Mucosa of stomach (tissue), 1 donor: ENCODE measurements around the gene ZHX3.

Experiments
- H3K27me3 ChIP-seq: one replicate; pipeline ENCODE4 v1.7.0; 2013; ENCODE audit warnings: mild to moderate bottlenecking, low read length; ENCODE audit not compliant: control insufficient read depth, insufficient read depth
- H3K36me3 ChIP-seq: one replicate; pipeline ENCODE4 v1.7.0; 2013; ENCODE audit warnings: low read length; ENCODE audit not compliant: control insufficient read depth, insufficient read depth
- H3K4me1 ChIP-seq: one replicate; pipeline ENCODE4 v1.7.0; 2013; ENCODE audit warnings: mild to moderate bottlenecking, low read length; ENCODE audit not compliant: control insufficient read depth, insufficient read depth
- H3K4me3 ChIP-seq: one replicate; pipeline ENCODE4 v1.7.0; 2013; ENCODE audit warnings: low read length
- H3K9ac ChIP-seq: one replicate; pipeline ENCODE4 v1.7.0; 2013; ENCODE audit warnings: mild to moderate bottlenecking, low read length, moderate library complexity
- H3K9me3 ChIP-seq: one replicate; pipeline ENCODE4 v1.7.0; 2013; ENCODE audit warnings: mild to moderate bottlenecking, low read length, moderate library complexity; ENCODE audit not compliant: control insufficient read depth
- donor health status: Pancreatic carcinoma.

Gene ZHX3

DNA sequence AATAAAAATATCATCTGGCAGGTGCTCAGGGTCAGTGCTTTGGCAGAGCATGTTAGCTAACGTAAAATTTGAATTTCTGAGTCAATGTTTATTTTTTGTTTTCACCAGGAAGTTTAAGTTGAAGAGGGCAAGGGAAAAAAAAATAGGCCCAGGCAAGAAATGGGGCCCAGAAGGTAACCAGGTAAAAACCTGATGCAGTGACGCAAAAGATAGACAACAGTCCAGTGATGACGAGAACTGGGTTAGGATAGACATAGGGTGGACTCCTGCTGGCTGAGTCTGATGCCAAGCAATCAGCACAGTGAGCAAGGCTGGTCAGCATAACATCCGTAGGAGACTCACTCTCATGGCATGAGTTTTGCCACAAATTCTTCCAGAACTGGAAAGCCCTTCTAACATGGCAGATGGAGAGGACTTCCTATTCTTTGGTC, 42.2 kb downstream of the ZHX3 start:
- Histone ChIP-seq H3K9ac (peak overlapping the region; percentile 5), H3K4me1 (peaks cover 4% of the 10 kb centered on the region), H3K36me3 (no peaks in the 10 kb centered on the region), H3K9me3 (no peaks in the 10 kb centered on the region), H3K4me3 (no peak overlapping the region), H3K27me3 (no peaks in the 10 kb centered on the region)

DNA sequence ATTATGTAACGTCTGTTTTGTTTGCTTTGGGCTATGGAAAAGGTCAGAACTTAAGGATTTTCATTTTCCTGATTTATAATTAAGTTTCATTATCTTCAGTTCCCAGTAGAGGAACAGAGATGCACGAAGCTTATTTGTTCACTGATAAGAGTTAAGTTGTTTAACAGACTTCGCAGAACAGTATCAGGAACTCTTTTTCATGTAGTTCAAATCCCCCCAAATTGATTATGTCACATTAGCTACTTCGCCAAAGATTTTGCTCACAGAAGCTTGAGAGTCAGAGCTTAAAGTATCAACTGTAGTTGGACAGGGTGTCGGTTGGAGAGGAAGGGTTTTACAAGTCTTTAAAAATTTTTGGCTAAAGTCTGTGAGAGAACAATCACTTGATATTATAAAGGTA, 43.4 kb downstream of the ZHX3 start:
- H3K9me3 ChIP-seq, result no peaks in the 10 kb centered on the region
- no peaks in the 10 kb centered on the region for H3K27me3 ChIP-seq
- H3K36me3 ChIP-seq, result no peaks in the 10 kb centered on the region
- peaks cover 4% of the 10 kb centered on the region for H3K4me1 ChIP-seq
- no peak overlapping the region for H3K4me3 ChIP-seq
- no peak overlapping the region for H3K9ac ChIP-seq

GRCh38 chr20:41273445-41273844, 44.1 kb downstream of the ZHX3 start:
- H3K4me3 ChIP-seq, result no peak overlapping the region

DNA sequence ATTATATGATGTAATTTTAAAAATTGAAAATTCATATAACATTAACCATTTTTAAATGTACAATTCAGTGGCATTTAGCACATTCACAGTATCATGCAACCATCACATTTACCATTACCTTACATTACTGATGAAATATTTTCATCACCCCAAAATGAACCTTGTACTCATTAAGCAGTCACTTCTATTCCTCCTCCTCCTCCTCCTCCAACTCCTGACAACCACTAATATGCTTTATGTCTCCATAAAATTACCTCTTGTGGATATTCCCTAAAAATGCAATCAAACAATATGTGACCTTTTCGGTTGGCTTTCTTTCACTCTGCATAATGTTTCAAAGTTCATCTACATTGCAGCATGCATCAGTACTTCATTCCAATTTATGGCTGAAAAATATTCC, 45.2 kb downstream of the ZHX3 start:
- Histone ChIP-seq H3K9me3 (no peaks in the 10 kb centered on the region), H3K4me1 (peaks cover 4% of the 10 kb centered on the region), H3K9ac (no peak overlapping the region), H3K36me3 (no peaks in the 10 kb centered on the region), H3K27me3 (no peaks in the 10 kb centered on the region), H3K4me3 (no peak overlapping the region)

More at GRCh38 chr20:41273445-41273844, 44.1 kb downstream of the ZHX3 start:
- Histone ChIP-seq H3K27me3 (no peaks in the 10 kb centered on the region), H3K9me3 (no peaks in the 10 kb centered on the region), H3K9ac (no peak overlapping the region), H3K36me3 (no peaks in the 10 kb centered on the region), H3K4me1 (peaks cover 4% of the 10 kb centered on the region)

DNA sequence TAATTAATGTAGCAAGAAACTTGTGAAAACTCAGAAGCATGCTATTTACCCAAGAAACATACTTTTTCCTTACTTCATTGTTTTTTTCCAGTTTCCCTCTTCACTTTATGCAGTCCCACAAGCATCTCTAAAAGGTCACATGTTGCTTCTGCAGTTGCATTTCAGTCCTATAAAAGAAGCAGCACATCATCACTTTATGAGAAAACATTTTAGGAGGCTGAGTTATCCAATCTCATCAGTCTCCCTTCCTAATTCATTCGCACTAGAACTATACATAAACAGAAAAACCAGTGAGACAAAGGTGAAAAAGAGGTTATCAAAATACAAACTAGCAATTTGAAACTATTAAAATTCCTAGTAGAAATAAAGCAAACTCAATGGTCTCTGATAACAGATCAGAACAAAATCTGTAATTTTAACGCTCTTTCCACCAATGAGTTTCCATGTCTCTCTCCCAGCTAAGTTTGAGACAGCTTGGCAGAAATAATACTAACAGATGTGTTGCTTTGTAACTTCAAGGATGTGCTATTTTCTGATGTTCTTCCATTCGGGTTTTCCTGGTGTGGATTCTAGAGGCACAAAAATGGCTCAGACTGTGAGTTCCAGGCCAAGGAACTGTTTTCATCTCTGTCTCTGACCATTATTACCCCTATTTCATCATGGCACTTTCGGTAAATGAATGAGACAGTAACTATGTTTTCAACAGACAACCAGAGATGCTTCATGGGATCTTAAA, 48.4 kb downstream of the ZHX3 start:
- H3K4me3 ChIP-seq, result no peak overlapping the region
- no peaks in the 10 kb centered on the region for H3K27me3 ChIP-seq
- H3K9ac ChIP-seq, result no peak overlapping the region
- no peaks in the 10 kb centered on the region for H3K4me1 ChIP-seq
- H3K36me3 ChIP-seq, result no peaks in the 10 kb centered on the region
- no peaks in the 10 kb centered on the region for H3K9me3 ChIP-seq

DNA sequence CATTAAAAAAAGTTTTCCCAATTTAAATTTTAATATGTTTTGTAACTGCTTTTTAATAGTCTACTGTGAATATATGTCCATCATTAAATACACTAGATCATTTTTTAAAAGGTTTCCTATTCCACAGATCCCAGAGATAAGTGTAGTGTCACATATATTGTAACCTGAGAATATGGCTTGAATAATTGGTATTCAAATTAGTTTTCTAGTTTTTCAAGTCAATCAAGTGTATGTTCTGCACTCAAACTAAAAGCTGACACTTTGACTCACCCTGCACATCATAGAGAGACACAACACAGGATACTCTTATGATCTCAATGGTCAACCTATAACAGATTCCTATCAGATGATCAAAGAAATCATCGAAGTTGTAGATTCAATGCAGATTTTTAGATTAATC, 49.1 kb downstream of the ZHX3 start:
- Histone ChIP-seq H3K27me3 (no peaks in the 10 kb centered on the region), H3K4me3 (no peak overlapping the region), H3K4me1 (no peaks in the 10 kb centered on the region), H3K9ac (no peak overlapping the region), H3K36me3 (no peaks in the 10 kb centered on the region), H3K9me3 (no peaks in the 10 kb centered on the region)

- Histone ChIP-seq H3K9me3 (no peaks in the 10 kb centered on the region), H3K9ac (no peak overlapping the region), H3K27me3 (no peaks in the 10 kb centered on the region)
These were observed 51.6 kb downstream of the ZHX3 start for GRCh38 chr20:41265938-41266337.

GRCh38 chr20:41264819-41265218, 52.7 kb downstream of the ZHX3 start:
- Histone ChIP-seq H3K27me3 (no peaks in the 10 kb centered on the region), H3K9ac (no peak overlapping the region), H3K9me3 (no peaks in the 10 kb centered on the region), H3K4me3 (no peak overlapping the region), H3K36me3 (no peaks in the 10 kb centered on the region), H3K4me1 (peaks cover 4% of the 10 kb centered on the region)

More at GRCh38 chr20:41265938-41266337, 51.6 kb downstream of the ZHX3 start:
- no peaks in the 10 kb centered on the region for H3K36me3 ChIP-seq
- no peak overlapping the region for H3K4me3 ChIP-seq
- peaks cover 4% of the 10 kb centered on the region for H3K4me1 ChIP-seq

DNA sequence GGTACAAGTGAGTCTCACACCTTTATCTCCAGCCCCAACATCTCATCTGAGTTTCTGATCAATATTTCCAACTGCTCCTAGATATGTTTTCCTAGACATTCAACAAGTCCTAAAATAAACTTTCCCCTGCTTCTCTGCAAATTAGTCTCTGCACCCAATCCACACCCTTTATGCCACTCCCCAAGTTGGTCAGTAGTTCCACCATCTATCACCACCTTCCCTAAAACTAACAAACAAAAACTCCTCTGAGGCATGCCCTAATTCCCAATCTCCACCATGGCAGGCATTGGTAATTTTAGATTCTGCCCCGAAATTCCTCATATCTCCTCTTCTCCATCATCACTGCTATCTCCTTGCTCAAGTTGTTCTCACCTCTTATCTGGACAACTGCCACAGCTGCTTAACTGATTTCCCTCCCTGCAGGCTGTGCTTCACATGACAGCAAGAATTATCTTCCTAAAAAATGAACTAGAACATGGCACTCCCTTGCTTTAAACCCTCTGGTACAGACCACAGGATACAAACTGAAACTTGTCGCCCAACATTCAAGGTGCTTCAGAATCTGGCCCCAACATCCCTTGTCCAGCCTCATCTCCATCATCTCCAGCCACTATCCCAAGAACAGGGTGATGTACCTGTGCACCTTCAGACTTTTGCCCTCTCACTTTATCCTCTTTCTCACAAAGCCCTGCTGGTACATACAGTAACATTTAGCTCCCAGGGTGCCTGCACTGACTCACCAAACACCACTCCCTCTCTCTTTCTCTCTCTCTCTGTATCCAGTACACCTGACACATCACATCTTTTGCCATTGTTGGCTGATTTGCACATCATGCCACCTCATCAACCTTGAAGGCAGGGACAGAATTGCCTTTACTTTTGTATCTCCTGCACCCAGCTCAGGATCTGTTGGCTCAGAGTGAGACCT, 55.5 kb downstream of the ZHX3 start:
- Histone ChIP-seq H3K27me3 (no peaks in the 10 kb centered on the region), H3K9ac (no peak overlapping the region), H3K4me3 (no peak overlapping the region), H3K9me3 (no peaks in the 10 kb centered on the region), H3K4me1 (peaks cover 4% of the 10 kb centered on the region), H3K36me3 (no peaks in the 10 kb centered on the region)

GRCh38 chr20:41261260-41261659, 56.3 kb downstream of the ZHX3 start:
- Histone ChIP-seq H3K36me3 (no peaks in the 10 kb centered on the region), H3K9ac (no peak overlapping the region), H3K9me3 (no peaks in the 10 kb centered on the region), H3K4me3 (no peak overlapping the region), H3K27me3 (no peaks in the 10 kb centered on the region), H3K4me1 (peaks cover 4% of the 10 kb centered on the region)

- Histone ChIP-seq H3K9me3 (no peaks in the 10 kb centered on the region), H3K4me3 (no peak overlapping the region), H3K36me3 (no peaks in the 10 kb centered on the region), H3K4me1 (peaks cover 4% of the 10 kb centered on the region), H3K27me3 (no peaks in the 10 kb centered on the region), H3K9ac (no peak overlapping the region)
These were observed 56.8 kb downstream of the ZHX3 start for GRCh38 chr20:41260734-41261220.

DNA sequence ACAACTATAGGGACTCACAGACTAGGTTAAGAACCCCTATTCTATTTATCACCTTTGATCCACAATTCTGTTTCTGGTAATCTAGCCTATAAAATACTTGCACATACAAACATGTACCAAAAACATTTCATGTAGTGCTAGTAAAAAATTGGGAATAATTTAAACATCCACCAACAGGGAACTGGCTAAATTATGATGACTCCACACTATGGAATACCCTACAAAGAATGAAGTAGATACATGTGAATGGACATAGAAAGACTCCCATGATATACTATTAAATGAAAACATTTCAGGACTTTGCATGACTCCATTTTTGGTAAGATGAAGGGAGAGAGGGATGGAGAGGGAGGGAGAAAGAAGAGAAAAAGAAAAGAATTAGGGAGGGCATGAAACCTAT, 58.2 kb downstream of the ZHX3 start:
- H3K36me3 ChIP-seq, result no peaks in the 10 kb centered on the region
- no peaks in the 10 kb centered on the region for H3K9me3 ChIP-seq
- H3K27me3 ChIP-seq, result no peaks in the 10 kb centered on the region
- H3K4me3 ChIP-seq, result no peak overlapping the region
- H3K9ac ChIP-seq, result no peak overlapping the region
- H3K4me1 ChIP-seq, result peaks cover 4% of the 10 kb centered on the region
